ENCODE data around the gene GALNT3.

DNA sequence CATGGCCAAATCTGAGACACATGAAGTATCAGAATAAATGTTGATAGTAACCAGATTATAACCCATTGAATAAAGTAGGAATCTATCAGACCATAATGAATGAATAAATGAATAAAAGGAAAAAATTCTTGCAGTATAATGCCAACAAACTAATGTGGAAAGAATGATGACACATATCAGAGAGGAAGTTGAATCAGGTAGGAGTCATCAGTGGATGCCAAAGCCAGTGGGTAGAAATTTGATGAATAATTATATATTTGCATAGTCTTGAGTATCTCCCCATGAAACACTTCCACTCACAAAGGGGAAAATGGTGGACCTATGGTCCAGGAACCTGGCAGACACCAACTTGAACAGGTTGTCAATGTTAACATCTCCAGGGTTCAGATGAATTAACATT is 68.6 kb downstream of the GALNT3 start:
- TF ChIP-seq POLR2A (IDR thresholded peaks at IDR 0.05) (no peak), POLR2AphosphoS5 (IDR thresholded peaks at IDR 0.05) (no peak), EP300 (IDR thresholded peaks at IDR 0.05) (no peak)
- TF ChIP-seq, protein P1, sequence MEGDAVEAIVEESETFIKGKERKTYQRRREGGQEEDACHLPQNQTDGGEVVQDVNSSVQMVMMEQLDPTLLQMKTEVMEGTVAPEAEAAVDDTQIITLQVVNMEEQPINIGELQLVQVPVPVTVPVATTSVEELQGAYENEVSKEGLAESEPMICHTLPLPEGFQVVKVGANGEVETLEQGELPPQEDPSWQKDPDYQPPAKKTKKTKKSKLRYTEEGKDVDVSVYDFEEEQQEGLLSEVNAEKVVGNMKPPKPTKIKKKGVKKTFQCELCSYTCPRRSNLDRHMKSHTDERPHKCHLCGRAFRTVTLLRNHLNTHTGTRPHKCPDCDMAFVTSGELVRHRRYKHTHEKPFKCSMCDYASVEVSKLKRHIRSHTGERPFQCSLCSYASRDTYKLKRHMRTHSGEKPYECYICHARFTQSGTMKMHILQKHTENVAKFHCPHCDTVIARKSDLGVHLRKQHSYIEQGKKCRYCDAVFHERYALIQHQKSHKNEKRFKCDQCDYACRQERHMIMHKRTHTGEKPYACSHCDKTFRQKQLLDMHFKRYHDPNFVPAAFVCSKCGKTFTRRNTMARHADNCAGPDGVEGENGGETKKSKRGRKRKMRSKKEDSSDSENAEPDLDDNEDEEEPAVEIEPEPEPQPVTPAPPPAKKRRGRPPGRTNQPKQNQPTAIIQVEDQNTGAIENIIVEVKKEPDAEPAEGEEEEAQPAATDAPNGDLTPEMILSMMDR (IDR thresholded peaks at IDR 0.05) = no peak
